Measurements from ENCODE around the gene MT1M.

Gene MT1M

DNA sequence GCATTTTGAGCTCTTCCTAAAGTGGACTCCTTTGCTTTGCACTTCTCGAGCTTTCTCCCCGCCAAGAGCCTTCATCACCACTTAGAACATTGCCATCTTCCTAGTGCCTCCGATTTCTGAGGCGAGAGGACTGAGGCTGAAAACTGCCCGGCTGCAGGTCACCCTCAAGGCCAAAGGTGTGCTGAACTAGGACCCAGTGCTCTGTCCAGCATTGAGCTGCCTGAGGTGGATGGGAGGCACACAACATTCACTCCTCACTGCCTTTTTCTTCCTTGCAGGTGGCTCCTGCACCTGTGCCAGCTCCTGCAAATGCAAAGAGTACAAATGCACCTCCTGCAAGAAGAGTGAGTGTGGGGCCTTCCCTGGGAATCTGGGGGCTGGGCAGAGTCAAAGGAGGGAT is 11.4 kb downstream of the MT1M start:
- TF ChIP-seq EZH2phosphoT487 (IDR thresholded peaks at IDR 0.05; ENCODE audit: borderline replicate concordance) = no peak
- TF ChIP-seq, protein P1, sequence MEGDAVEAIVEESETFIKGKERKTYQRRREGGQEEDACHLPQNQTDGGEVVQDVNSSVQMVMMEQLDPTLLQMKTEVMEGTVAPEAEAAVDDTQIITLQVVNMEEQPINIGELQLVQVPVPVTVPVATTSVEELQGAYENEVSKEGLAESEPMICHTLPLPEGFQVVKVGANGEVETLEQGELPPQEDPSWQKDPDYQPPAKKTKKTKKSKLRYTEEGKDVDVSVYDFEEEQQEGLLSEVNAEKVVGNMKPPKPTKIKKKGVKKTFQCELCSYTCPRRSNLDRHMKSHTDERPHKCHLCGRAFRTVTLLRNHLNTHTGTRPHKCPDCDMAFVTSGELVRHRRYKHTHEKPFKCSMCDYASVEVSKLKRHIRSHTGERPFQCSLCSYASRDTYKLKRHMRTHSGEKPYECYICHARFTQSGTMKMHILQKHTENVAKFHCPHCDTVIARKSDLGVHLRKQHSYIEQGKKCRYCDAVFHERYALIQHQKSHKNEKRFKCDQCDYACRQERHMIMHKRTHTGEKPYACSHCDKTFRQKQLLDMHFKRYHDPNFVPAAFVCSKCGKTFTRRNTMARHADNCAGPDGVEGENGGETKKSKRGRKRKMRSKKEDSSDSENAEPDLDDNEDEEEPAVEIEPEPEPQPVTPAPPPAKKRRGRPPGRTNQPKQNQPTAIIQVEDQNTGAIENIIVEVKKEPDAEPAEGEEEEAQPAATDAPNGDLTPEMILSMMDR (conservative IDR thresholded peaks at IDR 0.05; ENCODE audit: low read length) = no peak
- H3K4me3 ChIP-seq (ENCODE audit: low read length, poor library complexity, severe bottlenecking) = no peak overlapping the region
- H3K9me2 ChIP-seq (replicated peaks; ENCODE audit: low read depth, low read length) = no peaks in the 10 kb centered on the region
- no peak overlapping the region for H3K4me2 ChIP-seq (ENCODE audit: low read depth, low read length, poor library complexity, severe bottlenecking)
- H3K36me3 ChIP-seq (ENCODE audit: insufficient read depth, low read length) = no peaks in the 10 kb centered on the region
- no peaks in the 10 kb centered on the region for H3K79me2 ChIP-seq (ENCODE audit: insufficient read depth, low read length)
- no peaks in the 10 kb centered on the region for H3K4me1 ChIP-seq (ENCODE audit: insufficient read depth, low read length, poor library complexity, severe bottlenecking)
- H3F3A ChIP-seq (ENCODE audit: low read depth) = no peaks in the 10 kb centered on the region
- no peak overlapping the region for H2AFZ ChIP-seq (ENCODE audit: low read length)
- no peak overlapping the region for H3K9ac ChIP-seq (ENCODE audit: low read depth, low read length, poor library complexity, severe bottlenecking)
- no peaks in the 10 kb centered on the region for H3K27me3 ChIP-seq (ENCODE audit: insufficient read depth, low read length, poor library complexity, severe bottlenecking)
- no peaks in the 10 kb centered on the region for H3K9me3 ChIP-seq (ENCODE audit: insufficient read depth, low read depth, low read length)
- no peaks in the 10 kb centered on the region for H4K20me1 ChIP-seq (ENCODE audit: insufficient read depth, low read length, poor library complexity, severe bottlenecking)

DNA sequence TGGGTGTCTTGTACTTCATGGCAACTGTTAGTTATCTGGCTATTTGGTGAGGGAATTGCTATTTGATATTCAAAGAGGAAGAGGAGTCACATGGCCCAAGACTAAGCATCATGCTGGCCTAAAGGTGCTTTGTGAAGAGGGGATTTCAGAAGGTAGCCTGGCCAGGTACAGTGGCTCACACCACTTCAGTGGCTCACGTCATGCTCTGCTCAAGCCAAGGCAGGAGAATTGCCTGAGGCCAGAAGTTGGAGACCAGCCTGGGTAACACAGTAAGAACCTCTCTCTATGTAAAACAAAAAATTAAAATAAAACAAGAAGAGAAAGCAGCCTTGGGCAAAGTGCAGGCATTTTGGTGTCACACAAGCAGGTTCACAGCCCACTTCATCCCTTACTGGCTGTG is 12.9 kb downstream of the MT1M start:
- Histone ChIP-seq H3K4me3 (ENCODE audit: low read length, poor library complexity, severe bottlenecking) (no peak overlapping the region), H2AFZ (ENCODE audit: low read length) (no peak overlapping the region), H3K9me2 (replicated peaks; ENCODE audit: low read depth, low read length) (no peaks in the 10 kb centered on the region), H3K9ac (ENCODE audit: low read depth, low read length, poor library complexity, severe bottlenecking) (no peak overlapping the region), H3K27me3 (ENCODE audit: insufficient read depth, low read length, poor library complexity, severe bottlenecking) (no peaks in the 10 kb centered on the region), H3K79me2 (ENCODE audit: insufficient read depth, low read length) (no peaks in the 10 kb centered on the region), H4K20me1 (ENCODE audit: insufficient read depth, low read length, poor library complexity, severe bottlenecking) (no peaks in the 10 kb centered on the region), H3F3A (ENCODE audit: low read depth) (no peaks in the 10 kb centered on the region), H3K9me3 (ENCODE audit: insufficient read depth, low read depth, low read length) (no peaks in the 10 kb centered on the region), H3K4me2 (ENCODE audit: low read depth, low read length, poor library complexity, severe bottlenecking) (no peak overlapping the region), H3K4me1 (ENCODE audit: insufficient read depth, low read length, poor library complexity, severe bottlenecking) (no peaks in the 10 kb centered on the region), H3K36me3 (ENCODE audit: insufficient read depth, low read length) (no peaks in the 10 kb centered on the region)
- TF ChIP-seq, protein P1 (conservative IDR thresholded peaks at IDR 0.05; ENCODE audit: low read length) = no peak
- TF ChIP-seq EZH2phosphoT487 (IDR thresholded peaks at IDR 0.05; ENCODE audit: borderline replicate concordance) = no peak

DNA sequence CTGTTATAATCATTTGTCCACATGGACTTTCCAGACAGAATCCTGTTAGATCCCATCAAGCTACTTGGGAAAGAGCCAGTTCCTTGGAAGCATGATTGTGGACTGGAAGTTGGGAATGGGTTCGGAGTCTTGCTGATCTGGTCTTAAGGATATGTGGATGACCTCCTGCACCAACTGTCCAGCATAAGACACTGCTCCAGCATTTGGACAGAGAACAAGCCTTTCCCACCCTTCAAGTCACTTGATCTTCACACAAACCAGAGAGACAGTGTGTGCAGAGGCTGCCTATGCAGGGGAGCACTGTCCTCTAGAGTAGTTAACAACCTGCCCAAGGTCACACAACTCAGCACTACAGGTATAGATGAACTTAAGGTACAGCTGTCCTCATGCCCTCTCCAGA is 13.4 kb downstream of the MT1M start:
- no peaks in the 10 kb centered on the region for H3K9me3 ChIP-seq (ENCODE audit: insufficient read depth, low read depth, low read length)
- H3K4me3 ChIP-seq (ENCODE audit: low read length, poor library complexity, severe bottlenecking) = no peak overlapping the region
- H3K4me2 ChIP-seq (ENCODE audit: low read depth, low read length, poor library complexity, severe bottlenecking) = no peak overlapping the region
- no peaks in the 10 kb centered on the region for H3F3A ChIP-seq (ENCODE audit: low read depth)
- no peaks in the 10 kb centered on the region for H3K79me2 ChIP-seq (ENCODE audit: insufficient read depth, low read length)
- H3K9me2 ChIP-seq (replicated peaks; ENCODE audit: low read depth, low read length) = no peaks in the 10 kb centered on the region
- no peaks in the 10 kb centered on the region for H4K20me1 ChIP-seq (ENCODE audit: insufficient read depth, low read length, poor library complexity, severe bottlenecking)
- no peaks in the 10 kb centered on the region for H3K36me3 ChIP-seq (ENCODE audit: insufficient read depth, low read length)
- TF ChIP-seq, protein P1 (conservative IDR thresholded peaks at IDR 0.05; ENCODE audit: low read length) = no peak
- TF ChIP-seq EZH2phosphoT487 (IDR thresholded peaks at IDR 0.05; ENCODE audit: borderline replicate concordance) = no peak
- H3K9ac ChIP-seq (ENCODE audit: low read depth, low read length, poor library complexity, severe bottlenecking) = no peak overlapping the region
- H3K27me3 ChIP-seq (ENCODE audit: insufficient read depth, low read length, poor library complexity, severe bottlenecking) = no peaks in the 10 kb centered on the region
- H2AFZ ChIP-seq (ENCODE audit: low read length) = no peak overlapping the region
- no peaks in the 10 kb centered on the region for H3K4me1 ChIP-seq (ENCODE audit: insufficient read depth, low read length, poor library complexity, severe bottlenecking)

All from Loucy (cell line).